Peyer's patch (tissue), 4 donors: ENCODE data around the gene MASP1.

ENCODE experiments used
- CTCF ChIP-seq, 6 experiments: fragments of 450-650 bp in 4 of 6; fragments of 200-600 bp in 2 of 6; sonication (generic) in 1 of 6; IDR thresholded peaks; one replicate each; pipeline ENCODE4 v1.5.1; 2017 to 2019; ENCODE audit warnings: antibody characterized with exemption in 6 of 6, mild to moderate bottlenecking in 3 of 6, moderate library complexity in 1 of 6
- POLR2A ChIP-seq, 2 donors: fragments of 450-650 bp; IDR thresholded peaks; one replicate each; pipeline ENCODE4 v1.5.1; 2017; ENCODE audit warnings: antibody characterized with exemption in 2 of 2, mild to moderate bottlenecking in 2 of 2, moderate library complexity in 2 of 2

GRCh38 chr3:187264021-187264420, 27.5 kb downstream of the MASP1 start:
- TF ChIP-seq CTCF (IDR thresholded peaks at IDR 0.05): no peak
- no peak for TF ChIP-seq POLR2A (IDR thresholded peaks at IDR 0.05)
